ENCODE measurements around the gene A2M.

A2M gene

GRCh38 chr12:9037431-9037830 is 78.3 kb downstream of the A2M start:
- DNase-seq (ENCODE audit: low spot score), result no peak

GRCh38 chr12:9036227-9036626 is 79.5 kb downstream of the A2M start:
- no peak for DNase-seq (ENCODE audit: low spot score)

GRCh38 chr12:9034095-9034494 is 81.6 kb downstream of the A2M start:
- DNase-seq (ENCODE audit: low spot score), result no peak

GRCh38 chr12:9033265-9033887 is 82.3 kb downstream of the A2M start:
- no peak for DNase-seq (ENCODE audit: low spot score)

GRCh38 chr12:9032202-9032964 is 83.3 kb downstream of the A2M start:
- no peak for DNase-seq (ENCODE audit: low spot score)

GRCh38 chr12:9030776-9031175 is 84.9 kb downstream of the A2M start:
- DNase-seq (ENCODE audit: low spot score), result no peak

- no peak for DNase-seq (ENCODE audit: low spot score)
These were observed 88.3 kb downstream of the A2M start for GRCh38 chr12:9027161-9028059.

- DNase-seq (ENCODE audit: low spot score), result no peak
These were observed 91.2 kb downstream of the A2M start for GRCh38 chr12:9024512-9024911.

GRCh38 chr12:9022592-9022991 is 93.1 kb downstream of the A2M start:
- DNase-seq (ENCODE audit: low spot score), result no peak
